ENCODE results near the gene LARP4. TPM values are rescaled to one million over a fixed set of nuclear protein-coding genes. Genes with fewer than 3 reads are reported as not detected.
"Not testable (repeated sequence)": the region's sequence is repeated elsewhere in the genome, so short reads cannot be mapped to it uniquely, and the experiment has no call there.

Gene LARP4
- total RNA-seq, 2 donors from 2014 or later: 53.3 to 53.8 TPM

GRCh38 chr12:50380761-50381325 lies 19.8 kb upstream of the LARP4 start:
- no peaks in the 10 kb centered on the region for H3K36me3 ChIP-seq
- H3K27ac ChIP-seq: no peak overlapping the region
- no peak overlapping the region for H3K9ac ChIP-seq (ENCODE audit: low read depth in 2 of 2, low read length in 2 of 2)
- no peaks in the 10 kb centered on the region for H3K27me3 ChIP-seq
- no peak for DNase-seq
- no peaks in the 10 kb centered on the region for H3K9me3 ChIP-seq
- TF ChIP-seq, protein P1, sequence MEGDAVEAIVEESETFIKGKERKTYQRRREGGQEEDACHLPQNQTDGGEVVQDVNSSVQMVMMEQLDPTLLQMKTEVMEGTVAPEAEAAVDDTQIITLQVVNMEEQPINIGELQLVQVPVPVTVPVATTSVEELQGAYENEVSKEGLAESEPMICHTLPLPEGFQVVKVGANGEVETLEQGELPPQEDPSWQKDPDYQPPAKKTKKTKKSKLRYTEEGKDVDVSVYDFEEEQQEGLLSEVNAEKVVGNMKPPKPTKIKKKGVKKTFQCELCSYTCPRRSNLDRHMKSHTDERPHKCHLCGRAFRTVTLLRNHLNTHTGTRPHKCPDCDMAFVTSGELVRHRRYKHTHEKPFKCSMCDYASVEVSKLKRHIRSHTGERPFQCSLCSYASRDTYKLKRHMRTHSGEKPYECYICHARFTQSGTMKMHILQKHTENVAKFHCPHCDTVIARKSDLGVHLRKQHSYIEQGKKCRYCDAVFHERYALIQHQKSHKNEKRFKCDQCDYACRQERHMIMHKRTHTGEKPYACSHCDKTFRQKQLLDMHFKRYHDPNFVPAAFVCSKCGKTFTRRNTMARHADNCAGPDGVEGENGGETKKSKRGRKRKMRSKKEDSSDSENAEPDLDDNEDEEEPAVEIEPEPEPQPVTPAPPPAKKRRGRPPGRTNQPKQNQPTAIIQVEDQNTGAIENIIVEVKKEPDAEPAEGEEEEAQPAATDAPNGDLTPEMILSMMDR (IDR thresholded peaks at IDR 0.05): no peak
- intact Hi-C loops (cut with DNase I): no loop called here
- H3K4me3 ChIP-seq: no peak overlapping the region
- H3K4me1 ChIP-seq: no peaks in the 10 kb centered on the region

DNA sequence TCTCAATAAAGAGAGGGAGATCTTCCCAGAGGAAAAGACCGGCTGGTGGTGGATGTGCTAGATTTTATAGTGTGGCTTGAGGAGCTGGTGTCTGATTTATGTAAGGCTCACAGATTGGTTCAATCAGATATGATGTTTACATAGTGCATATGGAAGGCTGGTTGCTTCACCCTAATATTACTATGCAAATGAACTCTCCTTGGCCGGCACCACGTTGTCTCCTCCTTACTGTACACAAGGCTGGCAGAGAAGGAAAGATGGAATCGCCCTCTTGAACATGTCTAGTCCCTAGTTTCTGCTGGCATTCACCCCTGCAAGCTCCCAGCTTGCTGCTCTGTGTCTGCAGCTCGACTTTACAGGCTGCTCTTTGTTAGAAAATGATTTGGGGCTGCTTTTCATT lies 13.2 kb upstream of the LARP4 start:
- H3K27ac ChIP-seq: no peak overlapping the region
- no peak overlapping the region for H3K9ac ChIP-seq (ENCODE audit: low read depth in 2 of 2, low read length in 2 of 2)
- TF ChIP-seq, protein P1 (IDR thresholded peaks at IDR 0.05): no peak
- no peaks in the 10 kb centered on the region for H3K36me3 ChIP-seq
- DNase-seq: no peak
- intact Hi-C loops (cut with DNase I): no loop called here
- H3K4me1 ChIP-seq: no peaks in the 10 kb centered on the region
- H3K4me3 ChIP-seq: no peak overlapping the region
- no peaks in the 10 kb centered on the region for H3K9me3 ChIP-seq
- no peaks in the 10 kb centered on the region for H3K27me3 ChIP-seq

DNA sequence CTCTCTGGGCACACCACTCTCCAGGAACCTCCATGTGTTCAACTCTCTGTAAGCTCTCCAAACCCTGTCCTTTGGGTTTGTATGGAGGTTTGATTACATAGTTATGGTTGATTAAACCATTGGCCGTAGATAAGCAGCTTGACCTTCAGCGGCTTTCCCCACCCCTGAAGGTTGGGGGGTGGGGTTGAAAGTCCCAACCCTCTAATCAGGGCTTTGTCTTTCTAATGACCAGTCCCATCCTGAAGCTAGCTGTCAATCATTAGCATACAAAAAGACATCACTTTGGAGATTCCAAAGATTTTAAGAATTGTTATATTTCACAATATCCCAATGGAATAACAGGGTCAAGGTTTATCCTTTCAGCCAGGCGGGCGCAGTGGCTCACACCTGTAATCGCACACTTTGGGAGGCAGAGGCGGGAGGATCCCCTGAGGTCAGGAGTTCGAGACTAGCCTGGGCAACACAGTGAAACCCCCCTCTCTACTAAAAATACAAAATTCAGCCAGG lies 12.7 kb upstream of the LARP4 start:
- Histone ChIP-seq H3K4me1 (no peaks in the 10 kb centered on the region), H3K4me3 (no peak overlapping the region), H3K27me3 (no peaks in the 10 kb centered on the region), H3K9me3 (no peaks in the 10 kb centered on the region), H3K9ac (ENCODE audit: low read depth in 2 of 2, low read length in 2 of 2) (no peak overlapping the region), H3K36me3 (no peaks in the 10 kb centered on the region), H3K27ac (no peak overlapping the region)
- TF ChIP-seq, protein P1 (IDR thresholded peaks at IDR 0.05): no peak
- intact Hi-C loops (cut with DNase I): no loop called here
- no peak for DNase-seq

GRCh38 chr12:50388793-50389192 lies 11.9 kb upstream of the LARP4 start:
- H3K4me3 ChIP-seq; H3K27me3 ChIP-seq; H3K36me3 ChIP-seq; H3K27ac ChIP-seq; H3K4me1 ChIP-seq; DNase-seq; H3K9me3 ChIP-seq; H3K9ac ChIP-seq (ENCODE audit: low read depth in 2 of 2, low read length in 2 of 2); intact Hi-C loops (cut with DNase I): not testable (repeated sequence)

DNA sequence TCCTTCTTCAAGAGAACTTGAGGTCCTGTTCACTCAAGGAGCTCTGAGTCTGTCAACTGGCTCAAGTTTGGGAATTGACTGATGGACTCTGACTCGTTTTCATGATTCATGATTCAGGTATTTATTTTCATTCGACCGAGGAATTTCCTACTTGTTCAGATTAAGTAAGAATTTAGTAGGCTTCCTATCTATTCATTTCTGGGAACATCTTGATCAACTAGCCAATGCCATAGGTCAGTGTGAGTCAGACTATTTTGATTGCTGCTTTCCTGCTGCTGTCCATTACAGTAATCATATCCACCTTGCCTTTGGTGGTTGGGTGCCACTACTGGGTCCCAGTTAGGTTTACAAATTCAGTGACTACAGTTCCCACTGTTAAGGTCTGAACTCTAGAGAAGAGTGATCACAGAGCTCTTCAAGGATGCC lies 10.4 kb upstream of the LARP4 start:
- H3K27me3 ChIP-seq: no peaks in the 10 kb centered on the region

GRCh38 chr12:50394469-50395029 lies 6.1 kb upstream of the LARP4 start:
- H3K27ac ChIP-seq: no peak overlapping the region
- intact Hi-C loops (cut with DNase I): no loop called here
- H3K27me3 ChIP-seq: no peaks in the 10 kb centered on the region
- no peak overlapping the region for H3K4me3 ChIP-seq
- no peaks in the 10 kb centered on the region for H3K4me1 ChIP-seq
- TF ChIP-seq, protein P1 (IDR thresholded peaks at IDR 0.05): no peak
- H3K9me3 ChIP-seq: no peaks in the 10 kb centered on the region
- no peak for DNase-seq
- H3K36me3 ChIP-seq: no peaks in the 10 kb centered on the region
- H3K9ac ChIP-seq (ENCODE audit: low read depth in 2 of 2, low read length in 2 of 2): no peak overlapping the region

More for the DNA sequence above, 10.4 kb upstream of the LARP4 start:
- Histone ChIP-seq H3K36me3 (no peaks in the 10 kb centered on the region), H3K9ac (ENCODE audit: low read depth in 2 of 2, low read length in 2 of 2) (no peak overlapping the region), H3K27ac (no peak overlapping the region), H3K4me1 (no peaks in the 10 kb centered on the region), H3K9me3 (no peaks in the 10 kb centered on the region), H3K4me3 (no peak overlapping the region)
- TF ChIP-seq, protein P1 (IDR thresholded peaks at IDR 0.05): no peak
- no peak for DNase-seq
- intact Hi-C loops (cut with DNase I): no loop called here
